Ureter (tissue), 1 donor: ENCODE data around the gene CACYBP. TPM values are rescaled to one million over a fixed set of nuclear protein-coding genes. Genes with fewer than 3 reads are reported as not detected.

Experiments
- DNase-seq: peaks from one replicate; pipeline ENCODE4 v3.0.0-alpha.2; 2020; ENCODE audit warnings: low spot score
- total RNA-seq: library from RNA; stranded (reverse); gene quantifications from one replicate; pipeline ENCODE4 v1.2.4, GENCODE V29; 2023
- donor health status: DM: yes; HTN: yes; CAD: no.

Gene CACYBP
- 54.1 TPM for total RNA-seq

- DNase-seq, result peak; percentile 61
Observed at GRCh38 chr1:174999936-175000696, at the start of gene CACYBP. TSS of gene CACYBP (plus strand) at chr1:174999947. CDS start at chr1:175000181, 234 bp downstream.

- DNase-seq, result no peak
Observed at GRCh38 chr1:174953285-174954072, 46.3 kb upstream of the CACYBP start.

- DNase-seq, result no peak
Observed at GRCh38 chr1:174954073-174954460, 45.7 kb upstream of the CACYBP start.

GRCh38 chr1:174954671-174955669 lies 44.8 kb upstream of the CACYBP start:
- no peak for DNase-seq

- DNase-seq, result no peak
Observed at GRCh38 chr1:174956086-174956485, 43.7 kb upstream of the CACYBP start.

- DNase-seq, result no peak
Observed at GRCh38 chr1:174956976-174957375, 42.8 kb upstream of the CACYBP start.

- no peak for DNase-seq
Observed at GRCh38 chr1:174957829-174958228, 41.9 kb upstream of the CACYBP start.

GRCh38 chr1:174958396-174958795 lies 41.4 kb upstream of the CACYBP start:
- no peak for DNase-seq

- no peak for DNase-seq
Observed at GRCh38 chr1:174960362-174960761, 39.4 kb upstream of the CACYBP start.

GRCh38 chr1:174963529-174964125 lies 36.1 kb upstream of the CACYBP start:
- no peak for DNase-seq

GRCh38 chr1:174964261-174964971 lies 35.3 kb upstream of the CACYBP start:
- DNase-seq, result no peak

GRCh38 chr1:174964972-174965361 lies 34.8 kb upstream of the CACYBP start:
- DNase-seq, result no peak

GRCh38 chr1:174965362-174966007 lies 34.3 kb upstream of the CACYBP start:
- DNase-seq, result no peak

- no peak for DNase-seq
Observed at GRCh38 chr1:174966008-174966572, 33.7 kb upstream of the CACYBP start.

- DNase-seq, result no peak
Observed at GRCh38 chr1:174967845-174968705, 31.7 kb upstream of the CACYBP start.

GRCh38 chr1:174968750-174969244 lies 30.9 kb upstream of the CACYBP start:
- no peak for DNase-seq

- no peak for DNase-seq
Observed at GRCh38 chr1:174969977-174970376, 29.8 kb upstream of the CACYBP start.

GRCh38 chr1:174971466-174971865 lies 28.3 kb upstream of the CACYBP start:
- no peak for DNase-seq

GRCh38 chr1:174971902-174972301 lies 27.8 kb upstream of the CACYBP start:
- DNase-seq, result no peak
